HepG2 (cell line): ENCODE results near the gene AGTRAP. TPM values are rescaled to one million over a fixed set of nuclear protein-coding genes. Genes with fewer than 3 reads are reported as not detected.

Experiments
- ARID3A ChIP-seq: IDR thresholded peaks from 2 replicates; pipeline ENCODE4 v1.6.1; 2012; ENCODE audit warnings: low read depth, low read length, improper control_type of control experiment
- ATF5 ChIP-seq: sonication (generic); formaldehyde crosslinking; IDR thresholded peaks from 2 replicates; pipeline ENCODE4 v1.4.0; 2020; ENCODE audit warnings: mild to moderate bottlenecking, low read depth, missing genetic modification reagents
- CENPT ChIP-seq: sonication (generic); formaldehyde crosslinking; IDR thresholded peaks from 2 replicates; pipeline ENCODE4 v1.8.0; 2022; ENCODE audit warnings: low read depth, mild to moderate bottlenecking, moderate library complexity, missing genetic modification reagents
- ESRRA ChIP-seq: sonication (generic); formaldehyde crosslinking; IDR thresholded peaks from 2 replicates; pipeline ENCODE4 v1.5.1; 2020; ENCODE audit warnings: mild to moderate bottlenecking, low read depth, missing genetic modification reagents
- FOXA1 ChIP-seq, 2 experiments: fragments of 450-650 bp in 1 of 2; sonication (generic) in 1 of 2; formaldehyde crosslinking in 1 of 2; IDR thresholded peaks; 2 replicates each; pipeline versions ENCODE4 v1.4.0 to v1.6.1; 2016 to 2020; ENCODE audit warnings: missing genetic modification reagents in 1 of 2
- HDAC1 ChIP-seq: sonication (generic); formaldehyde crosslinking; IDR thresholded peaks from 2 replicates; pipeline ENCODE4 v1.5.1; 2020; ENCODE audit warnings: mild to moderate bottlenecking, missing genetic modification reagents
- HOMEZ ChIP-seq: IDR thresholded peaks from 2 replicates; pipeline ENCODE4 v1.6.1; 2016; ENCODE audit warnings: low read depth
- MEF2D ChIP-seq: sonication (generic); formaldehyde crosslinking; IDR thresholded peaks from 2 replicates; pipeline ENCODE4 v1.5.1; 2020; ENCODE audit warnings: mild to moderate bottlenecking, missing genetic modification reagents
- NR2F2 ChIP-seq: IDR thresholded peaks from 2 replicates; pipeline ENCODE4 v1.6.1; 2012; ENCODE audit warnings: low read depth, inconsistent platforms, borderline replicate concordance
- RCOR2 ChIP-seq: IDR thresholded peaks from 2 replicates; pipeline ENCODE4 v1.6.1; 2016; ENCODE audit warnings: missing biosample characterization, missing genetic modification reagents
- SP2 ChIP-seq: sonication (generic); formaldehyde crosslinking; IDR thresholded peaks from 2 replicates; pipeline ENCODE4 v1.5.1; 2020; ENCODE audit warnings: mild to moderate bottlenecking, missing genetic modification reagents
- SRSF9 ChIP-seq: fragments of 200-400 bp; formaldehyde crosslinking; IDR thresholded peaks from 2 replicates; pipeline ENCODE4 v1.6.1; 2018; ENCODE audit warnings: borderline replicate concordance, mild to moderate bottlenecking, low read depth, low read length; ENCODE audit not compliant: insufficient read depth, poor library complexity, severe bottlenecking
- SUZ12 ChIP-seq: fragments of 150-350 bp; IDR thresholded peaks from 2 replicates; pipeline ENCODE4 v1.6.1; 2014; ENCODE audit warnings: low read depth, low read length
- TAF1 ChIP-seq: sonication (generic); formaldehyde crosslinking; IDR thresholded peaks from 2 replicates; pipeline ENCODE4 v1.4.0; 2020; ENCODE audit warnings: missing genetic modification reagents
- ZFP36L2 ChIP-seq: sonication (generic); formaldehyde crosslinking; IDR thresholded peaks from 2 replicates; pipeline ENCODE4 v1.4.0; 2020; ENCODE audit warnings: missing genetic modification reagents
- ZNF121 ChIP-seq: sonication (generic); formaldehyde crosslinking; IDR thresholded peaks from 2 replicates; pipeline ENCODE4 v1.5.0; 2020; ENCODE audit warnings: mild to moderate bottlenecking, missing genetic modification reagents
- ZNF569 ChIP-seq: sonication (generic); formaldehyde crosslinking; IDR thresholded peaks from 2 replicates; pipeline ENCODE4 v1.5.0; 2020; ENCODE audit warnings: mild to moderate bottlenecking, missing genetic modification reagents, moderate library complexity, borderline replicate concordance
- ZNF614 ChIP-seq: IDR thresholded peaks from 2 replicates; pipeline ENCODE4 v1.6.1; 2018; ENCODE audit warnings: missing biosample characterization, missing genetic modification reagents, inconsistent platforms, borderline replicate concordance
- ZNF841 ChIP-seq: sonication (generic); formaldehyde crosslinking; IDR thresholded peaks from 2 replicates; pipeline ENCODE4 v1.8.1; 2023; ENCODE audit warnings: missing genetic modification reagents, borderline replicate concordance
- ZSCAN25 ChIP-seq: sonication (generic); formaldehyde crosslinking; IDR thresholded peaks from 2 replicates; pipeline ENCODE4 v1.8.0; 2022; ENCODE audit warnings: mild to moderate bottlenecking, missing genetic modification reagents
- ZSCAN5A ChIP-seq: sonication (generic); formaldehyde crosslinking; IDR thresholded peaks from 2 replicates; pipeline ENCODE4 v1.8.0; 2022; ENCODE audit warnings: mild to moderate bottlenecking, missing genetic modification reagents, borderline replicate concordance
- ZXDC ChIP-seq: sonication (generic); formaldehyde crosslinking; IDR thresholded peaks from 2 replicates; pipeline ENCODE4 v1.5.0; 2020; ENCODE audit warnings: mild to moderate bottlenecking, missing genetic modification reagents
- polyA plus RNA-seq, 8 experiments: library from polyadenylated mRNA; depleted of rRNA in 3 of 8; stranded (reverse) in 7 of 8; unstranded in 1 of 8; fragments of >200 nt; fragmentation: Illumina TruSeq in 4 of 8; extraction: Trizol in 4 of 8; gene quantifications; 2 replicates each; pipeline versions ENCODE4 v1.2.1 to v1.2.3, GENCODE V29; 2011 to 2016; ENCODE audit warnings: low read depth in 4 of 8, missing spikeins in 1 of 8, mixed read lengths in 1 of 8; ENCODE audit not compliant: insufficient read depth in 1 of 8
- total RNA-seq, 5 experiments: library from RNA; depleted of rRNA; stranded (reverse); fragments of >200 nt; fragmentation: Illumina TruSeq; extraction: Trizol; gene quantifications; 2 replicates each; pipeline ENCODE4 v1.2.3, GENCODE V29; 2016; ENCODE audit warnings: low read depth in 1 of 5

Gene AGTRAP
- total and polyA plus RNA-seq, 2 of the 13 experiments (the other 11 are each of a cell fraction or from before 2014, with no cell fraction given) = 28.3 to 32.0 TPM

- no peak for TF ChIP-seq FOXA1 (IDR thresholded peaks at IDR 0.05)
- no peak for TF ChIP-seq FOXA1 (CRISPR knock-in tag; IDR thresholded peaks at IDR 0.05)
- TF ChIP-seq SRSF9 = no peak
- no peak for TF ChIP-seq ZFP36L2 (CRISPR knock-in tag)
- TF ChIP-seq ZNF569 (CRISPR knock-in tag) = no peak
- TF ChIP-seq ATF5 = no peak
- TF ChIP-seq NR2F2 = no peak
- no peak for TF ChIP-seq ESRRA (CRISPR knock-in tag)
- no peak for TF ChIP-seq ZSCAN5A (CRISPR knock-in tag)
- TF ChIP-seq SUZ12 = no peak
- TF ChIP-seq ZNF614 (CRISPR knock-in tag) = no peak
- no peak for TF ChIP-seq CENPT (CRISPR knock-in tag)
- TF ChIP-seq ZNF121 (CRISPR knock-in tag) = peak; percentile 88
- TF ChIP-seq ZXDC (CRISPR knock-in tag) = no peak
- TF ChIP-seq MEF2D (CRISPR knock-in tag) = no peak
- TF ChIP-seq ARID3A = no peak
- TF ChIP-seq SP2 = no peak
- TF ChIP-seq RCOR2 (CRISPR knock-in tag) = no peak
- TF ChIP-seq ZSCAN25 (CRISPR knock-in tag) = no peak
- TF ChIP-seq HDAC1 (CRISPR knock-in tag) = 0 out of 2 replicates have a peak, but pooled peaks have one; percentile 20
- TF ChIP-seq ZNF841 (CRISPR knock-in tag) = no peak
- no peak for TF ChIP-seq TAF1 (CRISPR knock-in tag)
- TF ChIP-seq HOMEZ = no peak
- TF ChIP-seq, all 625 proteins: peak for 6
These were observed 52.0 kb downstream of the AGTRAP start (continued) for GRCh38 chr1:11787804-11788436.
